HPDE6-E6E7 (cell line): ENCODE results near the gene SEPTIN2.
"Not testable (repeated sequence)": the region's sequence is repeated elsewhere in the genome, so short reads cannot be mapped to it uniquely, and the experiment has no call there.

Experiments
- DNase-seq: peaks from one replicate; pipeline ENCODE4 v3.0.0; 2011; ENCODE audit warnings: missing footprints; ENCODE audit errors: extremely low spot score

The SEPTIN2 gene

DNA sequence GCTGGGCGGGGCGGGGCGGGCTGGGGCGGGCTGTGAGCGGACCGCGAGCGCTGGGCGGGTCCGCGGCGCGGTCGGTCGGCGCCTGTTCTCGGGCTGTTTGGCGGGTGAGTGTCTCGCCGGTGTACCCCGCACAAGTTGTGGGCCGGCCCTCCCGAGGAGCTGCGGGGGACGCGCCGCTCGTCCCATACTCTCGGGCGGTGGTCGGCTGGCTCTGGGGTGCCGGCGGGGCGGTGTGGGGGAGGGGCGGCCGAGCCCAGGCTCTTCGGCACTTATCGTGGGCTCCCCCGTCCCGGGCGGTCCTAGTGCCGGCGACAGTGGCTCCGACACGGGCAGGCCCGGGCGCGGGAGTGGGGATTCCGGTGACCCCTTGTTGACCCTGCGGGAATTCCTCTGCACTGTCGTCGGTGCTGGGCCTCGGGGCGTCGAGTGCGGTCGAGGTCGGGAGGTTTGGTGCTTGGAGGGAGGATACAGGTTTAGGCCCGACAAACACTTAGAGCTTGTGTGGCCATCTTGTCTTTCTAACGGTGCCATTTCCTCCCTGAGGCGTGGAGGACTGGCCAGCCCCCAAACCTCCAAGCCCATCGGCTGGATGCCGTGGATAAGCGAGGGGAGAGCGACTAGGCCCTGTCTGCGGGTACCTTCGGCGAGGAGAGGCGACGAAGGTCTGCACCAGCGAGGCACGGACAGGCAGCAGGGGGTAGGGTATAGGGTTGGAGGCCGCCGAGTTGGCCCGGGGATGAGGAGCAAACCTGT is at the start of gene SEPTIN2:
SEPTIN2 (plus strand) TSS at position 47 of the 753 bp plus-strand sequence. CDS start 8,308 bp downstream, outside the sequence.
- no peak for DNase-seq

GRCh38 chr2:241267249-241268067 is 48.3 kb upstream of the SEPTIN2 start:
- no peak for DNase-seq

GRCh38 chr2:241268306-241268705 is 47.4 kb upstream of the SEPTIN2 start:
- no peak for DNase-seq

DNA sequence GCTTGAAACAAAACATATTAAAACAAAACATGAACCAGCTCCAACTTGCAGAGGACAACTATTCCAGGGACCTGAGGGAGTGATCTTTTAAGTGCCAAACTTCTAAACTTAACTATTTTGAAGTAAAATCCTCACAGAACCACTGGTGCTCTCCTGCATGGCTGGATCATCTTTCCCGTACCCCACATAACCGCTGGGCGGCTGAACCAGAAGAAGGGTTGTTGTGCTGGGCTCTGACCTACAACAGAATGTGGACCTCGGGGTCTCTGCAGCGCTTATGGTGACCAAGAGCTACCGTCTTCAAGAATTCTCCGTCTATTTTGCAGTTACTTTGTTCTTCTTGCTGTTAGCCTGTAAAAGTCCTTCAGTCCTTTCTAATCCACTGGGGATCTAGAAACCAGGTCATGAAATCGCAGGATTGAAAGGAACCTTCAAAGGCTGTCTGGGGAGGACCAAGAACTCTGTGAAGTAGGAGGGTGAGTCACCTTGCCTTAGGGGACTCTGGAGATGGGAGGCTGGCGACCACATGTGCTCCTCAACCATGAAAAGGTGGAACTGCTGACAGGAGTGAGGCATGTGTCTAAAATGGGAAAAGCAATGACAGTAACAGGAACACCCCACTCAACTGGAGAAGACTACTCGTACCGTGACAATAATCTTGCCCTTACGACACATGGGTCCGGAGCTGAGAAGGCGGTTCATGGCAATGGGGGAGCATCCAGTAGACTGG is 46.8 kb upstream of the SEPTIN2 start:
- no peak for DNase-seq

GRCh38 chr2:241269707-241270520 is 45.8 kb upstream of the SEPTIN2 start:
- DNase-seq, result no peak

DNA sequence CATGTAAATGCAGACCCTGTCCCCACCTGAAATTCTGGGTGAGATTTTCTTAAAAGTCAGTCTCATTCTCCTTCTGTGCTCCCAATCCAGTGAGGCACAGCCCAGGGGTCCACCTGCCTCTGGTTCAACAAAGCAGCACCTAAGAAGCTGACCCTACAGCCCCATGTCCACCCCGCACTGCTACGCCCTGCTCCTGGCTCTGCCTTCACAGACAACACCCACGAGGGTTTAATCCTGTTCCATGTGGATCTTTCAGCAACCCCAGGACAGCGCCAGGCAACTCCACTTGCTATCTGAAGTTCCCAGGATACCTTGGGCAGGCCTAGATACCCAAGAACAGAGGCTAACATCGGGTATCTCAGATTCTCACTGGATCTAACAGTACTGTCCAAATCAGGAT is 45.2 kb upstream of the SEPTIN2 start:
- DNase-seq, result no peak

DNA sequence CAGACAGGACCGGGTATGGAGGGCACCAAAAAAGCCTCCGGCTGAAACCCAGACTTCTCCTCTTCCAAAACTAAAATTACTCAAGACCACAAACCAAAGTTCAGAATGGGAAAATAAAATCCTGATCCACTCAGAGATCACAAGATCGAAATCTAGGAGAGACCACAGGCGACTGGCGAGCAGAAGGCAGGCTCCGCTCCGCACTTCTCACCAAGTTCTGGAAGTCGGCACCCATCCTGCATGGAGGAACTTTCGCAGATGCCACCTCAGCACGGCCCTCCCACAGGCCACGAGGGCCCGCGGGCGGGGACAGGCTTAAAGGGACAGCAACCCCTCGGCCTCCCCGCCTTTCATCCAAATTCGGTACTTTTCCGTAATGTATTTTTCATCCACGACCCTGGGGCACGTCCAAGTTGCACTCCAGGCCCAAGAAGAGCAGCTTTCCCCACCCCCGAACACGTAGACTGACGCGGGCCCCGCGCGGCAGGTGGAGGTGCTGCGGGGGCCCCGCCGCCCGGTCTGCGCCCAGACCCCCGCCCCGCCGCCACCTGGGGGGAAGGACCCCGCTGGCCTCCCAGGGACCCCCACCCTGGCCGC is 43.9 kb upstream of the SEPTIN2 start:
- DNase-seq, result peak; percentile 54

GRCh38 chr2:241272303-241273209 is 43.2 kb upstream of the SEPTIN2 start:
- DNase-seq, result no peak

DNA sequence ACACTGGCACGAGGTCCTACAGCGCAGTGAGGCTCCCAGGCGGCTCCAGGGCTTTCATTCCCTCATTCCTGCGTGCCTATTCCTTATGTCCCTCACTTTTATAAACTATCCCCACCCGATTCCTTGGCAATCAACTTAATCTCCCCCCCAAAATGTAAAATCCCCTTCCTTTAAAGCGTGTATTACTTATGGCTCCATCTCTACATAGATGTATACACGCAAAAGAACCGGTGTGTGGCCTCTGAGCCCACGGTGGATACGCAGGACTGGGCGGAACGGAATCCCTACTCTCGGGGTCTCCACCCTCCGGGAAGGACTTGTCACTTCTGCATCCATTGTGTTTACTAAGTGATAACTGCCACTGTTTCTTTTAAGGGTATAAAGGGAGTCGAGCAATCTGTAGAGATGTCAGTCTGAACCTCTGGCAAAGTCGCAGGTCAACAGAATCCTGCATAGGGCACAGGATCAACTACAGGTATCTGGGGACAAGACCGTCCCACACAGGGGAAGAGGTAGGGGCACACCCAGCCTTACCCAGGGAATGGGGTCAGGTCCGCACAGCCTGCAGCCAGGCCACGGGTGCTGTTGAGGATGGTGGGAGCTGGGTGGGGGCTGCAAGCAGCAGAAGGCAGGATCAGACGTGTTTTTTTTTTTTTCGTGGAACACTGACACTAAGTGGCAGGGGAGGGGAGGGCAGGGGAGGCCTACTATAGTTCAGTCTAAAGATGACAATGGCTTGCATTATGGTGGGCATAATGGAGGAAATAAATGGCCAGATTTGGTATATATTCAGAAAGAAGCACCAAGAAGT is 42.3 kb upstream of the SEPTIN2 start:
- DNase-seq, result no peak

DNA sequence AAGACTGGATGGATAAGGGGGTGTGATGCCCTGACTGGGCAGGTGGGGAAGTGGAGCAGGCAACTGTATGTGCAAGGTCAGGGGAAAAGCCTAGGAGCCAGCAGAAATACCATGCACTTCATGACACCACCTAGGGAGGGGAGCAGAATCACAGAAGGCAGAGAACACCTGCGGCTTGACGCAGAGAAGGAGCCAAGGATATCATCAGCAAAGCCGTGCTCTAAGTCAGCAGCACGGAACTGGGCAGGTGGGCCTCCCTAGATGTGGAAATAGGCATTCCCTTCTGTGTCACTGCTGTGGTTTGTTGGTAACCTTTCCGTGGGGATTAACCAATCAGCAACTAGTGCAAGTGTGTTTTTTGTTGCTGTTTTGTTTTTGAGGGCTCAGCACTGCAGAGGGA is 41.6 kb upstream of the SEPTIN2 start:
- no peak for DNase-seq

GRCh38 chr2:241275504-241275903 is 40.2 kb upstream of the SEPTIN2 start:
- no peak for DNase-seq

DNA sequence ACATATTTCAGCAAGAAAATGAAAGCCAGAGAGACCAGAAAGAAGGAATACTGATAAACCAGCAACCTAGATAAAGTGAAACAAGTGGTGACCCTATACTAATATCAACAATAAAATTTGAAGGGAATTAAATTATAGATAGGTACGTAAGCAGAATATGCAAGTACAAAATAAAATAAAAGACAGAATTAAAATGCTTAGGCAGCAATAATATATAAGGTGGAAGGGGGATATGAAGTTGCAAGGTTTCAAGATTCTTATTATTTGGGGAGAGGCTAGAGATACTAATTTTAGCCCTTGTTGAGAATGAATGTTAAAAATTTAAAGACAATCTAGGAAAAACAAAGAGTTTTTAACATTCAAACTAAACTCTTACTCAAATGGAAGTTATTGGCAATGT is 39.8 kb upstream of the SEPTIN2 start:
- DNase-seq, result no peak

- DNase-seq, result not testable (repeated sequence)
Observed at GRCh38 chr2:241278306-241278705, 37.4 kb upstream of the SEPTIN2 start.

DNA sequence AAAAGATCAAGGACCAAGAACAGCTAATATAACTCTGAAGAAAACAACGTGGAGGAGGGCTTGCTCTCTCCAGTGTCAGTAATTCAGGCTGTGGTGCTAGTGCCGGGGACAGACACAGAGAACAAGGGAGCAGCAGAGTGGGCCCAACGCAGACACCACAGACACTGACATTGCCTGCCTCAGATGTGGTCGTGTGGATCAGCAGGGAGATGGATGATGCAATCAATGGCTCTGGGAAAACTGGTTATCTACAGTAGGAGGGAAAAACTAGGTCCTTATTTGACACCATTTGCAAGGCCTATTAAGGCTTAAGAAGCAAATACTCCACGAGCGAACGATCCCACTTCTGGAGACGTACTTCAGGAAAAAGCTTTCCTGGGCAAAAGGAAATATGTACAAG is 36.3 kb upstream of the SEPTIN2 start:
- no peak for DNase-seq

DNA sequence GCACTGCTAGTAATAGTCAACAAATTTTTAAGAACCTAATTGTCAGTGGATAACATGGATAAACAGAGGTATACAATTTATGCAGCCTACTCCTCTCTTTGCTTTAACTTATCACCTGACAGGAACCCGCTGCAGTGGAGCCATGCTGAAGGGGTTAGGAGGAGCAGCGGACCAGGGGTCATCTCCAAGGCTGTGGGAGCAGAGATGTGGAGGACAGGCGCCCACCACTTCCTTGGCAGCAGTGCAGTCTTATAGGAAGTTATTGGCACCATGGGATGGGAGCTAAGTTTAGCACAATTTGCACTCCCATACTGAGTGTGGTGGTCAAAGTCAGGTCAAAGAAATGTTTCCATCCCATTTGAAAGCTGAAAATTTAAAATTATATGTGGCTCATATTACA is 35.9 kb upstream of the SEPTIN2 start:
- no peak for DNase-seq

GRCh38 chr2:241280291-241280690 is 35.4 kb upstream of the SEPTIN2 start:
- no peak for DNase-seq

GRCh38 chr2:241282555-241282954 is 33.2 kb upstream of the SEPTIN2 start:
- DNase-seq, result no peak

DNA sequence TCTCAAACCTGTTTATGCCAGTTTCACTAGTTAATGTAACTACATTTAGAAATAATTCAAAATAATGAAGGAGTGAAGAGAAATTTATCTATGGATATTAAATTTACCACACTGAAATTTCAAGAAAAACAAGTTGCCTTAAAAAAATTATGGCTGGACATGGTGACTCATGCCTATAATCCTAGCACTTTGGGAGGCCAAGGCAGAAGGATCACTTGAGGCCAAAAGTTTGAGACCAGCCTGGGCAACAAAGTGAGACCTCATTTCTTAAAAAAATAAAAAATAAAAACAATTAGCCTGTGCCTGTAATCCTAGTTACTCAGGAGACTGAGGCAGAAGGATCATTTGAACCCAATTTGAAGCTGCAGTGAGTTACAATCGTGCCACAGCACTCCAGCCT is 30.1 kb upstream of the SEPTIN2 start:
- no peak for DNase-seq
